GM19043 (cell line): Measurements from ENCODE around the gene TRIB2.

Source experiments
- ATAC-seq: cut with Tn5 transposase; IDR thresholded peaks from one replicate; pipeline ENCODE4 v1.9.1; 2021; ENCODE audit warnings: low read depth; ENCODE audit not compliant: unreplicated experiment

Gene TRIB2

GRCh38 chr2:12737297-12737696 is 20.6 kb downstream of the TRIB2 start:
- ATAC-seq = no peak

DNA sequence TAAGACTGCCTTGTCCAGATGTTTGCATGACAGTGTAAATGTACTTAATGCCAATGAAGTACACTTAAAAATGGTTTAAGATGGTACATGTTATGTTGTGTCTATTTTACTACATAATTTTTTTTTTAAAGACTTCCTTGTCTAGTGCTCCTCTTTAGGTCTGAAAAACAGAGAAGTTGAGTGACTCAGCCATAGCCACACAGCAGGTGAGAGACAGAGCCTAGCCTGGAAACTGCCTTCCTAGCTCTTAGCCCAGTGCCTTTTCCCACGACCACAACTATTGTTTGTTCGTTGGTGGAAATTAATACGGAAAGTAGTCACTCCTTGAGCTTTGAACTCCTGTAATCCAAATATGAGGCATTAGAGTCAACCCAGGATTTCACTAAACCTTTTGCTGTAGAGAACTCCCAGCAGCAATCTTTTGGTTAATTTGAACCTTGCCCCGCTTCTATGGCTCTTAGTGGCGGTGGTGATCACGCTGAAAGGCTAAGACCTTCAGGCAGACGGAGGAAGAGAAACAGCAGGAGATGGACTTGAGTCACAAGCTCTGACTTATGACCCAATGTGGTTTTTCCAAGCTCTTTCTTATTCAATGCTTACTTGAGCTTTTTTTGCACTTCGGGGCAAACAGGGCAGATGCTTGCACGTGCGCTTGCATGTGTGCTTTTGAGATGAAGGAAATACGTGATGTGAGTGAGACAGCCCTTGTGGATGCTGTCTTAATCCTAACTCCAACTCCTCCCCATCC is 21.2 kb downstream of the TRIB2 start:
- no peak for ATAC-seq

DNA sequence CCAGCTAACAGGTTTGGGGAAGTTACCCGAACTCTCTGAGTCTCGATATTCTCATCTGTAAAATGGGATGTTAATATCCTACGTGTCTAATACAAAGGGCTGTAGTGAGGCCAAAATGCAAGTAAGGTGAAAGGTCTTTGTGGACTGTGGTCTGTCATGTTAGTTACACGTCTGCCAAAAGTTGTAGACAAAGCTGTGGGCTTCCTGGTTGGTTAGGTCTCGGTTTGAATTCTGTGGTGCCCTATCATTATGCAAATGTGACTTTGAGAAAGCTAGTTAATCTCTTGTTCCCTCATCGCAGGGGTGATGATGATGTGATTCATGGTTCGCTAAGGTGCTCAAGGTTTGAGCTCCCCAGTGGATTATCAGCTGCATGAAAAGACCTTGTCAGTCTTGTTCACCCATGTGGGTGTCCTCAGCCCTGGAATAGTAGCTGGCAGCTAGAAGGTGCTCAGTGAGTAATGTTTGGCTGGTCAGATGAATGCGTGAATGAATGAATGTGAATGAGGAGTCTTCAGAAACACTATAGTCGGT is 23.1 kb downstream of the TRIB2 start:
- no peak for ATAC-seq

DNA sequence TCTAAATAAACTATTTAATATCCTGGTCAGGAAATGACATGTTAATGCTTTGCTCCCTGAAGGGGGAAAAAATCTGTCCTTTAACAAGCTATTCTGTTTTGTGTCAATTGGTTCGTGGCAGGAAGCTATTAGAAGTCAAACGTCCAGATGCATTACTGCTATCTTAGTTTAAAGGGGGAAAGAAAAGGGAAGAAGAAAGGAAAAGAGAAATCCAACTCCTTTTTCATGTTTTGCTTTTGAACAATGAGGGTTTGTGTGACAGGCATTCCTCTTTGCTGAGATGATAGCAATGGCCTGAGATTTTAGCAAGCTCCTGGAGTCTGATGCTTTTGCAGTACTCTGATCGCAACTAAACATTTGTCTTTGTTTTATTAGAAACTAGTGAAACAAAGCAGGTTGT is 24.6 kb downstream of the TRIB2 start:
- no peak for ATAC-seq

DNA sequence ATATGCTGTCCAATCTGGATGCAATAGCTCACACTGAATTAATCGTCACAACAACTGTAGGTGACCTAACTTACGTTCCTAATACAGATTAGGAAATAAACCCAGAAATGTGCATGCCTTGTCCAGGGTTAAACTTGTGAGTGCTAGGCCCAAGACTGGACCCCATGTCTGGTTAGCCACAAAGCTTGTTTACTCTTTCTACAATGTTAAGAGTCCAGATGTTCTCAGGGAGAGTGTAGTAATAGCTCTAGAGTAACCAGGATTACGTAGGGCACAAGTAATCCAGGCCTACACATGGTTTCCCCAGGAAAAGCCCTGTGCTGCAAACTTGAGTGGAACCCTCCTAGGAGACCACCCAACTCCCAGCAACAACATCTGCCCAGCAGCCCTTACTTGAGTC is 26.2 kb downstream of the TRIB2 start:
- ATAC-seq = no peak

GRCh38 chr2:12750166-12750905 is 33.6 kb downstream of the TRIB2 start:
- ATAC-seq = no peak

DNA sequence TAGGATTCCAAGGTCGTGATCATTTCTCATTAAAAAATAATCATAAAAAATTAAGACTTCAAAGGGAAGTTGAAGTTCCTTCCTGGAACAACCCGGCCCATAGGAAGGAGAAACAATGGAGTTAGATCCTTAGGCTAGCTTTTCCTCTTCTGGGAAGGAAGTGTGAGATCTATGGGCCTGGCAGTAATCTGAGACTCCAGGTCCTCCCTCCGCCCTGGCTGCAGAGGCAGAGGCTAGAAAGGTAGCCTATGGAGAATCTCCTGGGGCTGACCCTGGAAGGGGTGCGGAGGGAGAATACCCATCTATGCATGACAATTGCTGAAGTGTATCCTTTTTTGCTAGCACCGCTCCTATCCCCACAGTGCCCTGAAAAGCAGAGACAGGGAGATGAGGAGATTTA is 37.9 kb downstream of the TRIB2 start:
- no peak for ATAC-seq

DNA sequence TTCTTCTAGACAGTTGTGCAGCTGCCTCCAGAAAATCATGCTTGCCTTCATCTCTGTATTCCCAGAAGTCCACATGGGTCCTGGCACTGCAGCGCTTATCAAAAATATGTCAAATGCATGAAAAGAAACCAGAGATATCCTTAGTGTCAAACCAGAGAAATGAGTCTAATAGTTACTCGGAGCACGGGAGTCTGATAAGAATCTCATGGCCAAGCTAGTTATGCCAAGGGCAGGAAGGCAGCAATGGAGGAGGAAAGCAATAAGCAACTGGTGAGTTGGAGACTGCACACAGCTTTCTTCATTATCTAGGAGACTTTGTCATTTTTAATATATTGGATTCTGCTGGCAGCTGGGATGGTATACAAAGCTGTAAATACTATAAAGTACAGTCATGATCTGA is 38.6 kb downstream of the TRIB2 start:
- no peak for ATAC-seq

- no peak for ATAC-seq
Observed at GRCh38 chr2:12759248-12759647, 42.5 kb downstream of the TRIB2 start.

- no peak for ATAC-seq
Observed at GRCh38 chr2:12761104-12761503, 44.4 kb downstream of the TRIB2 start.

GRCh38 chr2:12762337-12762736 is 45.6 kb downstream of the TRIB2 start:
- no peak for ATAC-seq

- no peak for ATAC-seq
Observed at GRCh38 chr2:12762976-12763375, 46.2 kb downstream of the TRIB2 start.

GRCh38 chr2:12763486-12763885 is 46.8 kb downstream of the TRIB2 start:
- no peak for ATAC-seq

GRCh38 chr2:12764075-12764730 is 47.5 kb downstream of the TRIB2 start:
- no peak for ATAC-seq

- ATAC-seq = no peak
Observed at GRCh38 chr2:12764849-12765605, 48.3 kb downstream of the TRIB2 start.

- no peak for ATAC-seq
Observed at GRCh38 chr2:12766421-12766879, 49.7 kb downstream of the TRIB2 start.

- ATAC-seq = no peak
Observed at GRCh38 chr2:12767541-12767940, 50.8 kb downstream of the TRIB2 start.

DNA sequence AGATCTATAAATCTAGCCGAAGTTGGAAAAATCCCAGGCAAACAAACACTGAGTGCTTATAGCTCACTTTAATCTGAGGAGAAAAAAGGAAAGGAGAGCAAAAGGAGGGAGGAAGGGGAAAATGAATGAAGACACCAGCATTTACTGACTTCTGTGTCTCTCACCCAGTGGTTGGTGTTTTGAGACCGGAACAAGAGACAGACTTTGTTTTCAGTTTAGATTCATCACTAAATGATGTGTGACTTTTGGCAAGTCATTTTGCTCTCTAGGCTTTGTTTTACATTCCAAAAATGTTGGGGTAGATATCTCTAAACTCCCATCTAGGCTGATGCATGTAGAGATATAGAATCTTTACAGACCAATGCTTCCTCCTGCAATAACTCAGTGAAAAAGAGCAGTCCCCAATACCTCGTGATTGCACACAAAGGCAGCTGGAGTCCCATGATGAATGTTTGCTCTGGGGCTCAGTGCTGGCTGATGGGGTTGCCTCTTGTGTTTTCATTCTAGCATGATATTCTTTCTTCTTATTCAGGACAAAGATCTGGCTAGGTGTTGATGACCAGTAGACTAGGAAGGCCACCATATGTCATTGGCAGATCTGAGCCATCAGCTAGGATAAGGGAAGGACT is 51.4 kb downstream of the TRIB2 start:
- no peak for ATAC-seq

- no peak for ATAC-seq
Observed at GRCh38 chr2:12769492-12770105, 52.9 kb downstream of the TRIB2 start.
